ENCODE data around the gene L3MBTL4. TPM values are rescaled to one million over a fixed set of nuclear protein-coding genes. Genes with fewer than 3 reads are reported as not detected.

The L3MBTL4 gene
- total RNA-seq, 2 donors from 2014 or later, result 4.6 to 7.2 TPM

DNA sequence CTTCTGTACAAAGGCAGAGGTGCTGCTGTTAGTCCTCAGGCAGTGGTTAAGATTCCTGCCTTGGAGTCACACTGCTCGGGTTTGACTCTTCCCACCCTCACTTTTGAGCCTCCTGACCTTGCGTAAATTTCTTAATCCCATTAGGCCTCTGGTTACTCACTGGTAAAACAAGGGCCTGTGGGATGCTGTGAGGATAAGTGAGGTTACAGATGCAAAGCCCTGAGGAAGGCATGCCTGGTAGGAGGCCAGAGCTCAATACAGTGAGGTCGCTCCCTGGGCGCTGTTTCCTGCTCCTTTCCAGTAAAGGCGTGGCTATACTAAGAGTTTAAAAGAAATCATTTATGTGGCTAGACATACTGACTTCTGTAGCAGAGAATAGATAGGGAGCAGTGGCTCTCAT lies 391.9 kb downstream of the L3MBTL4 start:
- Mint-ChIP-seq H3K9me3 (peaks cover 8% of the 10 kb centered on the region), H3K36me3 (ENCODE audit: low read depth) (no peaks in the 10 kb centered on the region), H3K27me3 (ENCODE audit: insufficient read depth) (peaks cover 18% of the 10 kb centered on the region), H3K4me1 (peaks cover 29% of the 10 kb centered on the region), H3K4me3 (no peak overlapping the region), H3K27ac (no peak overlapping the region)
- TF ChIP-seq CTCF (conservative IDR thresholded peaks at IDR 0.05), result no peak
- Histone ChIP-seq H3K27me3 (ENCODE audit: control insufficient read depth, insufficient read depth, low read length, poor library complexity, severe bottlenecking) (no peaks in the 10 kb centered on the region), H3K9me3 (ENCODE audit: control insufficient read depth, low read length) (peaks cover under 1% of the 10 kb centered on the region), H3K4me3 (ENCODE audit: low read length) (no peak overlapping the region), H3K36me3 (ENCODE audit: control insufficient read depth, insufficient read depth, low read length) (no peaks in the 10 kb centered on the region), H3K4me1 (ENCODE audit: control insufficient read depth, insufficient read depth, low read length) (peaks cover 18% of the 10 kb centered on the region), H3K9ac (ENCODE audit: extremely low read depth, low read length, poor library complexity, severe bottlenecking) (no peak overlapping the region), H3K27ac (ENCODE audit: low read depth, low read length) (no peak overlapping the region)
- DNase-seq, result peak; percentile 85
- WGBS, 2 experiments (ENCODE audit: insufficient coverage in 1 of 2, insufficient read length in 1 of 2), result 0 to 10% methylated on average over 1 to 5 of the region's 5 CpGs

DNA sequence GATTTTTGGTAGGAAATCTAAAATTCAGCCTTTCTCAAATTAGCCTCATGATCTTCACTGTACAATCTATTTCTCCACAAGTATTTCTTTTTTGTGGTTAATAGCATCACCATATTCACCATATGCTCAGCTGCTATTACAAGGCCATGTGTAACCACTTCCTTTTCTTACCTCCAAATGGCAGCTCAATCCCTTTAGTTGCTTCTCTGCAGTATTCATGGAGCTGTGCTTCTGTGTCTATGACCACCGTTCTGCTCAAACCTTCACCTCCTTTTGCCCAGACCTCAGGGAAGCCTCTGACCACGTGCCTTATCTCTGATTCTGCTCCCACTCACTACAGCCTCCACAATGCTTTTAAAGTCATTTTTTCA lies 392.7 kb downstream of the L3MBTL4 start:
- no peak for TF ChIP-seq CTCF (conservative IDR thresholded peaks at IDR 0.05)
- Mint-ChIP-seq H3K4me3 (no peak overlapping the region), H3K36me3 (ENCODE audit: low read depth) (no peaks in the 10 kb centered on the region), H3K9me3 (peaks cover under 1% of the 10 kb centered on the region), H3K4me1 (peaks cover 29% of the 10 kb centered on the region), H3K27me3 (ENCODE audit: insufficient read depth) (peaks cover 18% of the 10 kb centered on the region), H3K27ac (no peak overlapping the region)
- DNase-seq, result no peak
- Histone ChIP-seq H3K4me1 (ENCODE audit: control insufficient read depth, insufficient read depth, low read length) (peaks cover 18% of the 10 kb centered on the region), H3K27ac (ENCODE audit: low read depth, low read length) (no peak overlapping the region), H3K9me3 (ENCODE audit: control insufficient read depth, low read length) (no peaks in the 10 kb centered on the region), H3K27me3 (ENCODE audit: control insufficient read depth, insufficient read depth, low read length, poor library complexity, severe bottlenecking) (no peaks in the 10 kb centered on the region), H3K4me3 (ENCODE audit: low read length) (no peak overlapping the region), H3K36me3 (ENCODE audit: control insufficient read depth, insufficient read depth, low read length) (no peaks in the 10 kb centered on the region), H3K9ac (ENCODE audit: extremely low read depth, low read length, poor library complexity, severe bottlenecking) (no peak overlapping the region)
- 84 to 89% methylated on average over 2 of the region's 2 CpGs for WGBS, 2 experiments (ENCODE audit: insufficient coverage in 1 of 2, insufficient read length in 1 of 2)

- no peak for DNase-seq
- Histone ChIP-seq H3K9me3 (ENCODE audit: control insufficient read depth, low read length) (no peaks in the 10 kb centered on the region), H3K27ac (ENCODE audit: low read depth, low read length) (no peak overlapping the region), H3K4me3 (ENCODE audit: low read length) (no peak overlapping the region), H3K27me3 (ENCODE audit: control insufficient read depth, insufficient read depth, low read length, poor library complexity, severe bottlenecking) (no peaks in the 10 kb centered on the region), H3K36me3 (ENCODE audit: control insufficient read depth, insufficient read depth, low read length) (no peaks in the 10 kb centered on the region), H3K4me1 (ENCODE audit: control insufficient read depth, insufficient read depth, low read length) (peaks cover 18% of the 10 kb centered on the region), H3K9ac (ENCODE audit: extremely low read depth, low read length, poor library complexity, severe bottlenecking) (no peak overlapping the region)
- H3K27me3 Mint-ChIP-seq (ENCODE audit: insufficient read depth), result peaks cover 18% of the 10 kb centered on the region
- no peak for TF ChIP-seq CTCF (conservative IDR thresholded peaks at IDR 0.05)
- H3K9me3 Mint-ChIP-seq, result no peaks in the 10 kb centered on the region
- no peaks in the 10 kb centered on the region for H3K36me3 Mint-ChIP-seq (ENCODE audit: low read depth)
- H3K4me1 Mint-ChIP-seq, result peaks cover 29% of the 10 kb centered on the region
- 76 to 79% methylated on average over 9 to 12 of the region's 12 CpGs for WGBS, 2 experiments (ENCODE audit: insufficient coverage in 1 of 2, insufficient read length in 1 of 2)
- H3K4me3 Mint-ChIP-seq, result no peak overlapping the region
- no peak overlapping the region for H3K27ac Mint-ChIP-seq
These were observed 393.2 kb downstream of the L3MBTL4 start for GRCh38 chr18:6021306-6022073.
